ENCODE results near the gene ADAD2.

The ADAD2 gene

GRCh38 chr16:84181144-84181915 is 9.6 kb upstream of the ADAD2 start:
- H3K36me3 Mint-ChIP-seq, result peaks cover 14% of the 10 kb centered on the region
- ATAC-seq (ENCODE audit: low read depth), result no peak

GRCh38 chr16:84182104-84182503 is 8.9 kb upstream of the ADAD2 start:
- no peak overlapping the region for H3K4me3 Mint-ChIP-seq
- H3K27ac Mint-ChIP-seq, result no peak overlapping the region
- no peak for DNase-seq (ENCODE audit: low spot score in 2 of 2)
- peaks cover 13% of the 10 kb centered on the region for H3K4me1 Mint-ChIP-seq
- no peak for ATAC-seq (ENCODE audit: low read depth)
- H3K9me3 Mint-ChIP-seq, result no peaks in the 10 kb centered on the region
- no peaks in the 10 kb centered on the region for H3K27me3 Mint-ChIP-seq
- peaks cover 14% of the 10 kb centered on the region for H3K36me3 Mint-ChIP-seq

More at GRCh38 chr16:84181144-84181915, 9.6 kb upstream of the ADAD2 start:
- no peak for DNase-seq (ENCODE audit: low spot score in 2 of 2)
- H3K4me1 Mint-ChIP-seq, result peaks cover 10% of the 10 kb centered on the region
- H3K27me3 Mint-ChIP-seq, result no peaks in the 10 kb centered on the region
- H3K9me3 Mint-ChIP-seq, result no peaks in the 10 kb centered on the region
- H3K27ac Mint-ChIP-seq, result no peak overlapping the region
- no peak overlapping the region for H3K4me3 Mint-ChIP-seq

- Mint-ChIP-seq H3K9me3 (no peaks in the 10 kb centered on the region), H3K36me3 (peaks cover 14% of the 10 kb centered on the region), H3K4me1 (peaks cover 13% of the 10 kb centered on the region), H3K27ac (no peak overlapping the region), H3K4me3 (no peak overlapping the region), H3K27me3 (no peaks in the 10 kb centered on the region)
- ATAC-seq (ENCODE audit: low read depth) (no peak), DNase-seq (ENCODE audit: low spot score in 2 of 2) (no peak)
Observed at GRCh38 chr16:84182680-84183571, 8.0 kb upstream of the ADAD2 start.

- DNase-seq (ENCODE audit: low spot score in 2 of 2) (no peak), ATAC-seq (ENCODE audit: low read depth) (no peak)
- Mint-ChIP-seq H3K27ac (no peak overlapping the region), H3K4me1 (peaks cover 13% of the 10 kb centered on the region), H3K36me3 (peaks cover 14% of the 10 kb centered on the region), H3K9me3 (no peaks in the 10 kb centered on the region), H3K27me3 (no peaks in the 10 kb centered on the region), H3K4me3 (no peak overlapping the region)
Observed at GRCh38 chr16:84183572-84183875, 7.4 kb upstream of the ADAD2 start.

GRCh38 chr16:84183911-84184591 is 6.9 kb upstream of the ADAD2 start:
- Mint-ChIP-seq H3K4me3 (no peak overlapping the region), H3K27ac (no peak overlapping the region), H3K36me3 (peaks cover 14% of the 10 kb centered on the region), H3K9me3 (no peaks in the 10 kb centered on the region), H3K4me1 (peaks cover 13% of the 10 kb centered on the region), H3K27me3 (no peaks in the 10 kb centered on the region)
- ATAC-seq (ENCODE audit: low read depth), result no peak
- no peak for DNase-seq (ENCODE audit: low spot score in 2 of 2)

- Mint-ChIP-seq H3K9me3 (no peaks in the 10 kb centered on the region), H3K27me3 (no peaks in the 10 kb centered on the region), H3K27ac (no peak overlapping the region), H3K4me1 (peaks cover 13% of the 10 kb centered on the region), H3K4me3 (peak overlapping the region; percentile 92), H3K36me3 (peaks cover 14% of the 10 kb centered on the region)
- DNase-seq (ENCODE audit: low spot score in 2 of 2) (no peak), ATAC-seq (ENCODE audit: low read depth) (no peak)
Observed at GRCh38 chr16:84184775-84185174, 6.2 kb upstream of the ADAD2 start.

GRCh38 chr16:84186685-84187437 is 4.1 kb upstream of the ADAD2 start, which contains the start of gene TAF1C:
TAF1C (minus strand) TSS chr16:84187057; CDS start chr16:84184988, 2,069 bp downstream.
- DNase-seq (ENCODE audit: low spot score in 2 of 2), result peak; percentile 90 to 95
- no peaks in the 10 kb centered on the region for H3K27me3 Mint-ChIP-seq
- H3K9me3 Mint-ChIP-seq, result no peaks in the 10 kb centered on the region
- ATAC-seq (ENCODE audit: low read depth), result peak; percentile 98
- H3K36me3 Mint-ChIP-seq, result peaks cover 14% of the 10 kb centered on the region
- peaks cover 13% of the 10 kb centered on the region for H3K4me1 Mint-ChIP-seq
- peak within 1 kb of the TSS; percentile 90 for H3K27ac Mint-ChIP-seq
- H3K4me3 Mint-ChIP-seq, result peak within 1 kb of the TSS; percentile 92

- H3K36me3 Mint-ChIP-seq, result no peaks in the 10 kb centered on the region
- H3K9me3 Mint-ChIP-seq, result no peaks in the 10 kb centered on the region
- ATAC-seq (ENCODE audit: low read depth) (no peak), DNase-seq (ENCODE audit: low spot score in 2 of 2) (no peak)
- H3K4me1 Mint-ChIP-seq, result peaks cover 10% of the 10 kb centered on the region
- peaks cover 2% of the 10 kb centered on the region for H3K27me3 Mint-ChIP-seq
- H3K4me3 Mint-ChIP-seq, result no peak overlapping the region
- no peak overlapping the region for H3K27ac Mint-ChIP-seq
Observed at GRCh38 chr16:84191466-84191865, 509 bp downstream of the ADAD2 start.

- Mint-ChIP-seq H3K4me1 (peaks cover 7% of the 10 kb centered on the region), H3K36me3 (no peaks in the 10 kb centered on the region), H3K4me3 (no peak overlapping the region), H3K9me3 (no peaks in the 10 kb centered on the region), H3K27me3 (peaks cover 7% of the 10 kb centered on the region), H3K27ac (no peak overlapping the region)
- DNase-seq (ENCODE audit: low spot score in 2 of 2) (no peak), ATAC-seq (ENCODE audit: low read depth) (no peak)
Observed at GRCh38 chr16:84193480-84193879, 2.5 kb downstream of the ADAD2 start.

GRCh38 chr16:84194018-84194417 is 3.1 kb downstream of the ADAD2 start:
- Mint-ChIP-seq H3K9me3 (no peaks in the 10 kb centered on the region), H3K4me1 (peaks cover 7% of the 10 kb centered on the region), H3K4me3 (peak overlapping the region; percentile 68), H3K36me3 (no peaks in the 10 kb centered on the region), H3K27me3 (peaks cover 8% of the 10 kb centered on the region), H3K27ac (peak overlapping the region; percentile 20)
- no peak for ATAC-seq (ENCODE audit: low read depth)
- DNase-seq (ENCODE audit: low spot score in 2 of 2), result no peak

- DNase-seq (ENCODE audit: low spot score in 2 of 2) (no peak), ATAC-seq (ENCODE audit: low read depth) (peak; percentile 70)
- Mint-ChIP-seq H3K9me3 (no peaks in the 10 kb centered on the region), H3K27me3 (peaks cover 10% of the 10 kb centered on the region), H3K27ac (peak overlapping the region; percentile 20), H3K36me3 (no peaks in the 10 kb centered on the region), H3K4me1 (peaks cover 7% of the 10 kb centered on the region), H3K4me3 (peak overlapping the region; percentile 68)
Observed at GRCh38 chr16:84194470-84195200, 3.7 kb downstream of the ADAD2 start.

GRCh38 chr16:84195201-84196093 is 4.5 kb downstream of the ADAD2 start:
- peaks cover 10% of the 10 kb centered on the region for H3K27me3 Mint-ChIP-seq
- ATAC-seq (ENCODE audit: low read depth) (no peak), DNase-seq (ENCODE audit: low spot score in 2 of 2) (no peak)
- no peaks in the 10 kb centered on the region for H3K9me3 Mint-ChIP-seq
- H3K36me3 Mint-ChIP-seq, result no peaks in the 10 kb centered on the region
- peaks cover 7% of the 10 kb centered on the region for H3K4me1 Mint-ChIP-seq
- no peak overlapping the region for H3K27ac Mint-ChIP-seq
- H3K4me3 Mint-ChIP-seq, result no peak overlapping the region
